Left ventricle myocardium inferior (tissue), 1 donor: ENCODE data around the gene HP1BP3. TPM values are rescaled to one million over a fixed set of nuclear protein-coding genes. Genes with fewer than 3 reads are reported as not detected.

Experiments used
- DNase-seq: peaks from one replicate; pipeline ENCODE4 v3.0.0-alpha.2; 2020
- H3K27ac ChIP-seq: fragments of 200-600 bp; replicated peaks from 2 replicates; pipeline ENCODE4 v1.8.0; 2021
- H3K27me3 ChIP-seq: fragments of 200-600 bp; 2 replicates; pipeline ENCODE4 v1.8.0; 2021; ENCODE audit warnings: low read depth
- H3K36me3 ChIP-seq: fragments of 200-600 bp; 2 replicates; pipeline ENCODE4 v1.8.0; 2021
- H3K4me1 ChIP-seq: fragments of 200-600 bp; 2 replicates; pipeline ENCODE4 v1.8.0; 2021
- H3K4me3 ChIP-seq: fragments of 200-600 bp; 2 replicates; pipeline ENCODE4 v1.8.0; 2021; ENCODE audit warnings: mild to moderate bottlenecking, moderate library complexity
- H3K9me3 ChIP-seq: fragments of 200-600 bp; replicated peaks from 2 replicates; pipeline ENCODE4 v1.8.0; 2021
- CTCF ChIP-seq: fragments of 200-600 bp; IDR thresholded peaks from 2 replicates; pipeline ENCODE4 v1.8.0; 2021; ENCODE audit warnings: antibody characterized with exemption, mild to moderate bottlenecking, borderline replicate concordance
- intact Hi-C: fragments of 100-400 bp; cut with micrococcal nuclease; formaldehyde crosslinking; loops from one replicate; pipeline ENCODE4 v1.11.0; 2022
- total RNA-seq: library from RNA; stranded (reverse); fragmentation: NEBNext Ultra II Directional; extraction: Animal tissue kit (Norgen Biotek cat#: 25700); gene quantifications from one replicate; pipeline ENCODE4 v1.2.1, GENCODE V29; 2021
- donor health status: DM: no; HTN: yes; CAD: no; lungs with severe emphysema.

The HP1BP3 gene
- total RNA-seq, 1 donor from 2014 or later = 118 TPM

- intact Hi-C loops = no loop called here
- H3K36me3 ChIP-seq = peaks cover 4% of the 10 kb centered on the region
- TF ChIP-seq CTCF = no peak
- H3K27me3 ChIP-seq = peaks cover 53% of the 10 kb centered on the region
- peak overlapping the region; percentile 76 for H3K4me3 ChIP-seq
- H3K27ac ChIP-seq = no peak overlapping the region
- no peaks in the 10 kb centered on the region for H3K9me3 ChIP-seq
- DNase-seq = peak; percentile 52
- H3K4me1 ChIP-seq = peaks cover 33% of the 10 kb centered on the region
Measured at GRCh38 chr1:20732071-20732587, 55.0 kb downstream of the HP1BP3 start.

- peaks cover 61% of the 10 kb centered on the region for H3K27me3 ChIP-seq
- intact Hi-C loops = no loop called here
Measured at GRCh38 chr1:20731057-20731991, 55.8 kb downstream of the HP1BP3 start.

GRCh38 chr1:20730690-20731056 lies 56.4 kb downstream of the HP1BP3 start:
- Histone ChIP-seq H3K36me3 (no peaks in the 10 kb centered on the region), H3K27ac (no peak overlapping the region), H3K4me3 (no peak overlapping the region), H3K9me3 (no peaks in the 10 kb centered on the region), H3K27me3 (peaks cover 61% of the 10 kb centered on the region), H3K4me1 (peaks cover 33% of the 10 kb centered on the region)
- DNase-seq = no peak
- intact Hi-C loops = no loop called here
- TF ChIP-seq CTCF = no peak

More at GRCh38 chr1:20731057-20731991, 55.8 kb downstream of the HP1BP3 start:
- Histone ChIP-seq H3K36me3 (no peaks in the 10 kb centered on the region), H3K4me1 (peaks cover 33% of the 10 kb centered on the region), H3K4me3 (peak overlapping the region; percentile 76), H3K9me3 (no peaks in the 10 kb centered on the region), H3K27ac (no peak overlapping the region)
- no peak for TF ChIP-seq CTCF
- no peak for DNase-seq

- Histone ChIP-seq H3K27me3 (peaks cover 61% of the 10 kb centered on the region), H3K27ac (no peak overlapping the region), H3K9me3 (no peaks in the 10 kb centered on the region), H3K36me3 (no peaks in the 10 kb centered on the region), H3K4me3 (no peak overlapping the region), H3K4me1 (peaks cover 33% of the 10 kb centered on the region)
- no peak for TF ChIP-seq CTCF
- no peak for DNase-seq
- intact Hi-C loops = no loop called here
Measured at GRCh38 chr1:20729990-20730689, 57.0 kb downstream of the HP1BP3 start.

- no peak overlapping the region for H3K4me3 ChIP-seq
- peaks cover 61% of the 10 kb centered on the region for H3K27me3 ChIP-seq
- no peak overlapping the region for H3K27ac ChIP-seq
- no peaks in the 10 kb centered on the region for H3K9me3 ChIP-seq
- no peak for DNase-seq
- no peak for TF ChIP-seq CTCF
- no peaks in the 10 kb centered on the region for H3K36me3 ChIP-seq
- peaks cover 33% of the 10 kb centered on the region for H3K4me1 ChIP-seq
- intact Hi-C loops = no loop called here
Measured at GRCh38 chr1:20729155-20729931, 57.8 kb downstream of the HP1BP3 start.
